H9 (cell line): ENCODE measurements around the gene RNF13. TPM values are rescaled to one million over a fixed set of nuclear protein-coding genes. Genes with fewer than 3 reads are reported as not detected.

Experiments
- DNase-seq: peaks from one replicate; pipeline ENCODE4 v3.0.0-alpha.2; 2017
- H2AFZ ChIP-seq: one replicate; pipeline ENCODE4 v1.6.1; 2013; ENCODE audit warnings: mild to moderate bottlenecking, low read length, control low read depth, moderate library complexity
- H2AK5ac ChIP-seq: 2 replicates; pipeline ENCODE4 v1.6.1; 2013; ENCODE audit warnings: low read length, control low read depth, mixed read lengths; ENCODE audit not compliant: insufficient read length
- H2BK120ac ChIP-seq: one replicate; pipeline ENCODE4 v1.6.1; 2013; ENCODE audit warnings: low read depth, mild to moderate bottlenecking, low read length, control low read depth, inconsistent platforms; ENCODE audit not compliant: poor library complexity, severe bottlenecking
- H2BK12ac ChIP-seq: 2 replicates; pipeline ENCODE4 v1.6.1; 2013; ENCODE audit warnings: low read length, control low read depth, mixed read lengths, low read depth; ENCODE audit not compliant: insufficient read length
- H2BK15ac ChIP-seq: 2 replicates; pipeline ENCODE4 v1.6.1; 2013; ENCODE audit warnings: low read depth, low read length, control low read depth
- H2BK20ac ChIP-seq: one replicate; pipeline ENCODE4 v1.6.1; 2013; ENCODE audit warnings: low read depth, mild to moderate bottlenecking, low read length, control low read depth, inconsistent platforms; ENCODE audit not compliant: poor library complexity, severe bottlenecking
- H2BK5ac ChIP-seq: 2 replicates; pipeline ENCODE4 v1.6.1; 2013; ENCODE audit warnings: low read length, control low read depth, mixed read lengths; ENCODE audit not compliant: insufficient read length
- H3K14ac ChIP-seq: 2 replicates; pipeline ENCODE4 v1.6.1; 2013; ENCODE audit warnings: low read length, control low read depth; ENCODE audit not compliant: insufficient read depth
- H3K18ac ChIP-seq: 2 replicates; pipeline ENCODE4 v1.6.1; 2013; ENCODE audit warnings: low read depth, mild to moderate bottlenecking, mixed read lengths, low read length, control low read depth; ENCODE audit not compliant: insufficient read length
- H3K23ac ChIP-seq: 2 replicates; pipeline ENCODE4 v1.6.1; 2013; ENCODE audit warnings: low read length, control low read depth, mixed read lengths, low read depth; ENCODE audit not compliant: insufficient read length
- H3K23me2 ChIP-seq: 2 replicates; pipeline ENCODE4 v1.6.1; 2013; ENCODE audit warnings: low read depth, mild to moderate bottlenecking, mixed read lengths, low read length, control low read depth; ENCODE audit not compliant: insufficient read length, poor library complexity, severe bottlenecking
- H3K27ac ChIP-seq: 2 replicates; pipeline ENCODE4 v1.5.1; 2013; ENCODE audit warnings: low read length, control low read depth, mixed read lengths, low read depth; ENCODE audit not compliant: insufficient read length
- H3K27me3 ChIP-seq: 2 replicates; pipeline ENCODE4 v1.6.1; 2013; ENCODE audit warnings: low read length, control low read depth, inconsistent platforms; ENCODE audit not compliant: insufficient read depth
- H3K4ac ChIP-seq: 2 replicates; pipeline ENCODE4 v1.6.1; 2013; ENCODE audit warnings: low read depth, mild to moderate bottlenecking, control low read depth, inconsistent platforms, low read length, moderate library complexity
- H3K4me1 ChIP-seq: 2 replicates; pipeline ENCODE4 v1.6.1; 2013; ENCODE audit warnings: low read length, control low read depth, inconsistent platforms; ENCODE audit not compliant: insufficient read depth
- H3K4me2 ChIP-seq: 2 replicates; pipeline ENCODE4 v1.6.1; 2013; ENCODE audit warnings: low read length, control low read depth, mixed read lengths; ENCODE audit not compliant: insufficient read length, insufficient read depth
- H3K56ac ChIP-seq: 2 replicates; pipeline ENCODE4 v1.6.1; 2013; ENCODE audit warnings: low read depth, mild to moderate bottlenecking, mixed read lengths, low read length, control low read depth; ENCODE audit not compliant: insufficient read length
- H3K79me1 ChIP-seq: 2 replicates; pipeline ENCODE4 v1.6.1; 2013; ENCODE audit warnings: low read depth, mild to moderate bottlenecking, moderate library complexity, low read length, control low read depth, inconsistent platforms; ENCODE audit not compliant: insufficient read depth, poor library complexity, severe bottlenecking
- H3K79me2 ChIP-seq: 2 replicates; pipeline ENCODE4 v1.6.1; 2013; ENCODE audit warnings: low read length, control low read depth, inconsistent platforms; ENCODE audit not compliant: insufficient read depth
- H3K9ac ChIP-seq: 2 replicates; pipeline ENCODE4 v1.6.1; 2013; ENCODE audit warnings: low read length, control low read depth, mixed read lengths; ENCODE audit not compliant: insufficient read length; ENCODE audit errors: extremely low read depth
- H3K9me3 ChIP-seq: one replicate; pipeline ENCODE4 v1.6.1; 2013; ENCODE audit warnings: low read depth, low read length, inconsistent platforms; ENCODE audit not compliant: control insufficient read depth
- H3T11ph ChIP-seq: one replicate; pipeline ENCODE4 v1.6.1; 2013; ENCODE audit warnings: mild to moderate bottlenecking, low read length, control low read depth, inconsistent platforms
- H4K20me1 ChIP-seq: one replicate; pipeline ENCODE4 v1.6.1; 2013; ENCODE audit not compliant: control insufficient read depth, insufficient read length, insufficient read depth
- H4K5ac ChIP-seq: 2 replicates; pipeline ENCODE4 v1.6.1; 2013; ENCODE audit warnings: low read depth, mild to moderate bottlenecking, mixed read lengths, low read length, control low read depth; ENCODE audit not compliant: insufficient read length
- H4K8ac ChIP-seq: replicated peaks from 2 replicates; pipeline ENCODE4 v1.6.1; 2013; ENCODE audit warnings: low read length, control low read depth, mixed read lengths, low read depth; ENCODE audit not compliant: insufficient read length
- H4K91ac ChIP-seq: 2 replicates; pipeline ENCODE4 v1.6.1; 2013; ENCODE audit warnings: low read depth, mild to moderate bottlenecking, moderate library complexity, mixed read lengths, low read length, control low read depth; ENCODE audit not compliant: insufficient read length
- H3K27ac Mint-ChIP-seq, 3 experiments: 2 replicates in 2 of 3; 3 replicates in 1 of 3; pipeline ENCODE4 v1.8.0; 2020 to 2021; ENCODE audit warnings: mixed read lengths in 3 of 3, mild to moderate bottlenecking in 1 of 3, moderate library complexity in 1 of 3
- H3K27me3 Mint-ChIP-seq: 2 replicates; pipeline ENCODE4 v1.8.0; 2021; ENCODE audit warnings: low read depth, mild to moderate bottlenecking, moderate library complexity, mixed read lengths
- H3K36me3 Mint-ChIP-seq, 3 experiments: 2 replicates in 2 of 3; 3 replicates in 1 of 3; pipeline ENCODE4 v1.8.0; 2020 to 2021; ENCODE audit warnings: low read depth in 3 of 3, mixed read lengths in 3 of 3; ENCODE audit not compliant: insufficient read depth in 1 of 3
- H3K4me1 Mint-ChIP-seq, 2 experiments: 2 replicates each; pipeline ENCODE4 v1.8.0; 2020; ENCODE audit warnings: mixed read lengths in 2 of 2
- H3K4me3 Mint-ChIP-seq, 2 experiments: 2 replicates in 1 of 2; 3 replicates in 1 of 2; pipeline ENCODE4 v1.8.0; 2020 to 2021; ENCODE audit warnings: mild to moderate bottlenecking in 2 of 2, mixed read lengths in 2 of 2, moderate library complexity in 1 of 2
- H3K9me3 Mint-ChIP-seq, 2 experiments: 2 replicates in 1 of 2; 3 replicates in 1 of 2; pipeline ENCODE4 v1.8.0; 2020; ENCODE audit warnings: mild to moderate bottlenecking in 2 of 2, mixed read lengths in 2 of 2, moderate library complexity in 1 of 2
- CTCF ChIP-seq: fragments of 200-600 bp; sonication (generic); conservative IDR thresholded peaks from 3 replicates; pipeline ENCODE4 v1.8.0; 2021; ENCODE audit warnings: antibody characterized with exemption, mild to moderate bottlenecking
- WGBS: extraction: QIAGEN DNeasy Blood & Tissue Kit; methylation state at CpG from one replicate; pipeline ENCODE4 v1.1.7; 2013; ENCODE audit warnings: missing lambda C conversion rate, low lambda C conversion rate, mixed read lengths; ENCODE audit not compliant: insufficient read length; ENCODE audit errors: extremely low coverage; 5-methylcytosine and 5-hydroxymethylcytosine counted together
- total RNA-seq: library from RNA; stranded (reverse); gene quantifications from 2 replicates; pipeline ENCODE4 v1.2.1, GENCODE V29; 2021

Gene RNF13
- total RNA-seq, 1 experiment from 2014 or later: 23.4 TPM

- Histone ChIP-seq H4K5ac (no peak overlapping the region), H2BK12ac (no peak overlapping the region), H3K79me2 (no peaks in the 10 kb centered on the region), H3K9me3 (no peaks in the 10 kb centered on the region), H3T11ph (no peak overlapping the region), H3K4me2 (no peak overlapping the region), H4K20me1 (no peaks in the 10 kb centered on the region), H2BK5ac (no peak overlapping the region), H3K4me1 (no peaks in the 10 kb centered on the region), H2BK20ac (no peak overlapping the region), H4K91ac (no peak overlapping the region), H2AK5ac (no peak overlapping the region), H3K4ac (no peak overlapping the region), H3K14ac (no peak overlapping the region), H3K56ac (no peak overlapping the region), H3K23me2 (no peaks in the 10 kb centered on the region), H4K8ac (no peak overlapping the region), H3K9ac (no peak overlapping the region), H3K27me3 (no peaks in the 10 kb centered on the region), H2AFZ (no peak overlapping the region), H3K27ac (no peak overlapping the region), H3K79me1 (no peaks in the 10 kb centered on the region), H2BK120ac (no peak overlapping the region), H3K18ac (no peak overlapping the region), H2BK15ac (no peak overlapping the region), H3K23ac (no peak overlapping the region)
- no CpG with 5 or more reads among the region's 5 CpGs for WGBS
- no peaks in the 10 kb centered on the region for H3K4me1 Mint-ChIP-seq
- H3K27me3 Mint-ChIP-seq: no peaks in the 10 kb centered on the region; the same call in none of the 2 replicates
- H3K9me3 Mint-ChIP-seq: no peaks in the 10 kb centered on the region; a peak in 2 of 5 replicates
- H3K36me3 Mint-ChIP-seq: no peaks in the 10 kb centered on the region
- no peak overlapping the region for H3K27ac Mint-ChIP-seq
- no peak for TF ChIP-seq CTCF
- no peak for DNase-seq
- H3K4me3 Mint-ChIP-seq: no peak overlapping the region
These were observed 11.4 kb upstream of the RNF13 start for GRCh38 chr3:149801639-149802038.
